NCI-H2029 treated with DMSO at 0.1 percent for 48 hours (cell line): ENCODE data around the gene CLCA2.

Source experiments
- DNase-seq: peaks from one replicate; lab custom pipeline; 2025; lab: John Stamatoyannopoulos, UW

Gene CLCA2

GRCh38 chr1:86429122-86429725, 5.3 kb downstream of the CLCA2 start:
- no peak for DNase-seq

- DNase-seq, result no peak
Measured at GRCh38 chr1:86429835-86430234, 5.9 kb downstream of the CLCA2 start.

DNA sequence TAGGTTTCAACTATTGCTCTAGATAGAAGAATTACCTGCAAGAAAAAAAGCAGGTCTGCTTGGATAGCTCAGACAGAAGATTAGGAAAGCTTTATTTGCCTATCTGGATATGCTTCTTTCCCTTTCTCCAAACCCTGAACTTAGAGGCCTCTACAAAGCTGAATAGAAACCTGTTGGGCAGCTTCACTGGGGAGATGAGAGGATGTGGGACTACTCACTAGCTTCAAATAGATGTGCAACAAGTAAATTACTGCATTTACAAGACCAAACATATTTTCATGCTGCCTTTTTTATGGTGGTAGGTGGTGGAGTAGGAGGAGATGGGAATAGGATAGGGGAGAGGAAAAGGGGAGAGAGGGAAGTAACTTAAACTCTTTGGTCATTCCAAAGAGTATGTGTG, 6.4 kb downstream of the CLCA2 start:
- no peak for DNase-seq

DNA sequence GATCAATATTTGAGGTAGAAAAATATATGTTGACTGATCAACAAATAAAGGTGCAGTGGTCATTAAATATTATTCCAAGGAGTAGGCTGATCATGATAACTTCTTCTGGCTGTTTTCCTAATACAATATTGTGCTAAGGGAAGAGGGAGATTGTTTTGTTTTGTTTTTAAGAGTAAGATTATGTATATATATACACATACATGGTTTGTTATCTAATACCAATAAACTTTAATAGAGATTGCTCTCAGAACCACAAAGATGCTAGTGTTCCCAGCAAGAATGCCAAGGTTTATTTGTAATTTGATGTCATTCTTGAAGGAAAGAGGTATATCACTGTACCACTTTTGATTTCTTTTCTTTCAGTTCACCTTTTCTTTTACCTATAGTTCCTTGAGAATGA, 10.1 kb downstream of the CLCA2 start:
- no peak for DNase-seq

GRCh38 chr1:86435327-86435726, 11.4 kb downstream of the CLCA2 start:
- DNase-seq, result no peak

- DNase-seq, result no peak
Measured at GRCh38 chr1:86436041-86436440, 12.1 kb downstream of the CLCA2 start.

- DNase-seq, result no peak
Measured at GRCh38 chr1:86441581-86441980, 17.6 kb downstream of the CLCA2 start.

DNA sequence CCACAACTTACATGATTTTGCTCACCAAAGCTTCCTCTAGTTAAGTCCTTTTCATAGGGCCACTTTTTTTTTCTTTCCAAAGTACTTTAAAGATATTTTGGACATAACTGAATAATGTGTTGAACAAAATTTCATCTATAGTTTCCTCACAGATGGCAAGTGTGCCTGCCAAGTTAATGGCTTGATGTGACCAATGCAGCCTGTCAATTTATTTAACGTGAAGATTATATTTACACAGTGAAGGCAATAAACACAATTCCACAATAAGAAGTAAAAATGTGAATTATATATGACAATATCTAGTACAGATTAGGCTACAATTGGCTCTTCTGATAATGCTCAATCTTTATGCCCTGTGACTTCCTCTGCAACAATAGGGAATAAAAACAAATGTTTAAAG, 18.0 kb downstream of the CLCA2 start:
- DNase-seq, result no peak

DNA sequence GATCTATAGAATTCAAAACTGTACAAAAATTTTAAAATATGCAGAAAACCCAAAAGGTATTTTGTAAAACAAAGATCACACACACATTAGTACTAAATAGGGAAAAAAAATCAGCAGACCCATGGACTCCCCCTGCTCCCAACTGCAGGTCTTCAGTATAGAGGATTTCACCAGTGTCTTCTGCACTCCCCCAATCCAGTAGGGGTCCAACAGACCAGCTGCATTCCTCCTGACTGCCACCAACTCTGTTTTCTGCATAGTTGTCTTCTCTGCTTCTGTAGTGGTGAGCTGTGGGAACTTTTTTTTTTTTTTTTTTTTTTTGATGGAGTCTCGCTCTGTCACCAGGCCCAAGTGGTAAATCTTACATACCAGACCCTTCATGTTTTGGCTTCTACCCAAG, 21.9 kb downstream of the CLCA2 start:
- no peak for DNase-seq

DNA sequence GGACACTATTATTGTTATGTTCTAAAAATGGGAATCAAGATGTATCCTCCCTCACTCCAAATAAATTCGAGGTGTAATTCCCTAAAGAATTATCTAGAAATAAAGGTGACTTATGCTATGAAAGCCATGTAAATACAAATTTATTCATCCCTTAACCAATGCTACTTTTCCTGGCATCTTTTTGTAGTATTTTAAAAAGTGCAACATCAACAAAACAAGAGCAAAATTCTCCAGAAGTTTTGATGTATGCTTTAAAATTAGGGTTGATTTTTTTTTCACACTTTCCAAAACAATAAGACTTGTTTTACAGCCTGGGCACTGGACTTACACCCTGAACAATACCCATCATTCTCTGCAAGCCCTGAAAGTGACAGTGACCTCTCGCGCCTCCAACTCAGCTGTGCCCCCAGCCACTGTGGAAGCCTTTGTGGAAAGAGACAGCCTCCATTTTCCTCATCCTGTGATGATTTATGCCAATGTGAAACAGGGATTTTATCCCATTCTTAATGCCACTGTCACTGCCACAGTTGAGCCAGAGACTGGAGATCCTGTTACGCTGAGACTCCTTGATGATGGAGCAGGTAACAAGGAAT, 23.3 kb downstream of the CLCA2 start:
- no peak for DNase-seq

GRCh38 chr1:86448670-86449069, 24.7 kb downstream of the CLCA2 start:
- no peak for DNase-seq

DNA sequence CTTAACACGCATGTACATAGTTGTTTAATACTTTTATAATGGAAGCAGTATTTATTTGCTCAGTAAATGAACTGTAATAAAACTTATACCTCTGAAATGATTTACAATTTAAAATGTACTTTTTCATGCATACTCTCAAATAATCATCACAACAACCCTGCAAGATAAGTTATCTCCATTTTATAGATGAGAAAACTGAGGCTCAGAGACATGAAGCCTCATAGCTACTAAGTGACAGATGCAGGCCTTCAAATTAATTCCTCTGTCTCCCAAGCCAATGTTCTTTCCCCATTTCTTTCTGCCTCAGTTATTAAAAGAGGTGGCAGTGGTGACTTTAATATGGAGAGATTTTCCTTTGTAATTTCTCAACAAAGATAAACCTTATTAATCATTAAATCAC, 25.1 kb downstream of the CLCA2 start:
- DNase-seq, result no peak

- no peak for DNase-seq
Measured at GRCh38 chr1:86450847-86451246, 26.9 kb downstream of the CLCA2 start.

- no peak for DNase-seq
Measured at GRCh38 chr1:86453664-86454063, 29.7 kb downstream of the CLCA2 start.

DNA sequence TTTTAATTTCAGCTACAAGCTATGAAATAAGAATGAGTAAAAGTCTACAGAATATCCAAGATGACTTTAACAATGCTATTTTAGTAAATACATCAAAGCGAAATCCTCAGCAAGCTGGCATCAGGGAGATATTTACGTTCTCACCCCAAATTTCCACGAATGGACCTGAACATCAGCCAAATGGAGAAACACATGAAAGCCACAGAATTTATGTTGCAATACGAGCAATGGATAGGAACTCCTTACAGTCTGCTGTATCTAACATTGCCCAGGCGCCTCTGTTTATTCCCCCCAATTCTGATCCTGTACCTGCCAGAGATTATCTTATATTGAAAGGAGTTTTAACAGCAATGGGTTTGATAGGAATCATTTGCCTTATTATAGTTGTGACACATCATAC, 31.1 kb downstream of the CLCA2 start:
- DNase-seq, result no peak

DNA sequence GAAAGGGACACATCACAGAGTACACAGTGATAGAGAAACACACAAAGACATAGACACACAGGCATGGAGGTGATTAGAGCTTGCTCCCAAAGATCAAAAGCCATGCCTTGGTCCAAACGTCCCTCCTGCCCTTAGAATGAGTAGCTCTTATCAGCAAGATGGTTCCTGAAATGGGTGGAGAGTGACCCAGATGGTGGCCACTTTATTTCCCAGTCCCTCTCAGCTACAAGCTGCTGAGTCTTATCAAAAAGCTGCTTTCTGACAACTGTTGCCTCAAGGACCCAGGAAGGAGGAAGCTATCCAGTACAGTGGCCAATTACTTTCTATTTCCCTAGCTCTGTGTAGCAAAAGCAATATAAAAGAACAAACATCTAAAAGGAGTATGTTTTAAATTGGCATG, 37.0 kb downstream of the CLCA2 start:
- no peak for DNase-seq

GRCh38 chr1:86461482-86461881, 37.5 kb downstream of the CLCA2 start:
- no peak for DNase-seq

DNA sequence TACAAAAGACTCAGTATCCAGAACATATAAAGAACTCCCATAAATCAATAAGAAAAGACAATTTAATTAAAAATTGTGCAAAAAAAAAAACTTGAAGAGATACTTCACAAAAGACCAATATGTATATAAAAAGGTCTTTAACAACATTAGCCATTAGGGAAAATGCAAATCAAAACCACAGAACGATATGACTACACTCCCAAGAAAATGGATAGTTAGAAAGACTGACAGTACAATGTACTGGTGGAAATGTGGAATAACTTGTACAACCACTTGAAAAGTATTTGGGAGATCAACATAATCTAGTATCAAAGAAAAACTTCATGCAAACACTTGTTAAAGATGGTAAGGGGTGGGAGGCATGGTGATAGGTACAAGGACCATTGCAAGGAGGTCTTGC, 40.8 kb downstream of the CLCA2 start:
- no peak for DNase-seq

GRCh38 chr1:86466109-86466844, 42.3 kb downstream of the CLCA2 start:
- no peak for DNase-seq

GRCh38 chr1:86466986-86467385, 43.0 kb downstream of the CLCA2 start:
- DNase-seq, result no peak

DNA sequence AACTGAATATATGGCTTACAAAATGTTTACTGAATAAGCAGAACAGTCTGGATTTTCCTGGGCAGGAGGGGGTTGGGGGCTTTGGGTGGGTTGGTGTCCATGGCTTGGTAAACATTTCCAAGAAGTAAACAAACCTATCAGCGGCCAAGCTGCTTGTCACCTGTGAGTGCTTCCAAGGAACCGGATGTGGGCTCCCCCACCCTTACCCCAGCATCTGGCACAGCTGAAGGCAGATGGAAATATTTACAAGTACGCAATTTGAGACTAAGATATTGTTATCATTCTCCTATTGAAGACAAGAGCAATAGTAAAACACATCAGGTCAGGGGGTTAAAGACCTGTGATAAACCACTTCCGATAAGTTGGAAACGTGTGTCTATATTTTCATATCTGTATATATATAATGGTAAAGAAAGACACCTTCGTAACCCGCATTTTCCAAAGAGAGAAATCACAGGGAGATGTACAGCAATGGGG, 44.6 kb downstream of the CLCA2 start, which contains the start of gene CLCA1:
Gene CLCA1 (plus strand): TSS at position 427 of the 477 bp plus-strand sequence. CDS start 45 bp downstream, at position 472.
- peak; percentile 10 for DNase-seq

DNA sequence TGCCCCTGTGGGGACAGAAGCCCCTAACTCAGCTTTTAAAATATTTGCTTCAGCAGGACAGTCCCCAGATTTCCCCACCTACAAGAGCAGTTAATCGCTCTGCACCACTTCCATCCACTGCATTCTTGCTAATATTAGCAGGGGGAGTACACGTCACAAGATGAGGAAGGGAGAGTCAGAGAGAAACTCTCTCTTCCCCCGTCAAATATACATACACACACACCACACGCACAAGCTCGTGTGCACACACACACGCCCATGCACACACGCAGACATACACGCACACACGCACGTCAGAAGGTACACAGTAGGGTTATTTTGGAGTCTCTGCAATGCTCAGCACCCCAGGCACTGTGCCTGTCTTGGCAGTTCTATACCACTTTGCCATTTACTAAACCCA, 46.9 kb downstream of the CLCA2 start:
- no peak for DNase-seq

- DNase-seq, result no peak
Measured at GRCh38 chr1:86471291-86471690, 47.3 kb downstream of the CLCA2 start.
